HEK293 (cell line): ENCODE measurements around the gene HIPK2.

Experiments used
- CTCF ChIA-PET: fragments of 350-600 bp; formaldehyde crosslinking; extraction: SDS; loops from one replicate; lab custom pipeline; 2021; ENCODE audit warnings: antibody characterized with exemption; lab: Yijun Ruan, JAX
- POLR2A ChIA-PET: fragments of 300-600 bp; formaldehyde crosslinking; extraction: SDS; loops from one replicate; lab custom pipeline; 2020; ENCODE audit warnings: antibody characterized with exemption, inconsistent platforms; lab: Yijun Ruan, JAX
- H3K27ac ChIP-seq: fragments of 200-500 bp; sonication (Bioruptor generic); 2 replicates; pipeline ENCODE4 v1.5.1; 2014; ENCODE audit warnings: low read depth, low read length, control low read depth, inconsistent platforms; ENCODE audit errors: extremely low read depth
- H3K36me3 ChIP-seq, 2 experiments: fragments of 200-500 bp in 1 of 2; sonication (Bioruptor generic) in 1 of 2; 1 replicate in 1 of 2; 2 replicates in 1 of 2; pipeline ENCODE4 v1.5.1; 2014 to 2017; ENCODE audit warnings: inconsistent platforms in 2 of 2, low read length in 2 of 2; ENCODE audit not compliant: control insufficient read depth in 2 of 2, insufficient read depth in 1 of 2
- H3K4me1 ChIP-seq: fragments of 200-500 bp; sonication (Bioruptor generic); 2 replicates; pipeline ENCODE4 v1.5.1; 2014; ENCODE audit warnings: mild to moderate bottlenecking, low read length, inconsistent platforms; ENCODE audit not compliant: control insufficient read depth, insufficient read depth
- H3K4me3 ChIP-seq: 2 replicates; pipeline ENCODE4 v1.5.1; 2011; ENCODE audit warnings: low read depth, mild to moderate bottlenecking, control low read depth, low read length, moderate library complexity
- H3K9me3 ChIP-seq: fragments of 200-500 bp; sonication (Bioruptor generic); 2 replicates; pipeline ENCODE4 v1.5.1; 2014; ENCODE audit warnings: low read depth, low read length, inconsistent platforms; ENCODE audit not compliant: control insufficient read depth, insufficient read depth
- CTCF ChIP-seq: fragments of 450-650 bp; formaldehyde crosslinking; IDR thresholded peaks from 2 replicates; pipeline ENCODE4 v1.5.1; 2016; ENCODE audit warnings: missing biosample characterization, missing genetic modification characterization
- EGR2 ChIP-seq: fragments of 450-650 bp; formaldehyde crosslinking; IDR thresholded peaks from 2 replicates; pipeline ENCODE4 v1.5.1; 2016; ENCODE audit warnings: low read depth, missing biosample characterization, missing genetic modification characterization
- GLIS1 ChIP-seq: fragments of 450-650 bp; formaldehyde crosslinking; IDR thresholded peaks from 2 replicates; pipeline ENCODE4 v1.5.1; 2016; ENCODE audit warnings: missing biosample characterization, missing genetic modification characterization
- REPIN1 ChIP-seq: fragments of 450-650 bp; formaldehyde crosslinking; IDR thresholded peaks from 2 replicates; pipeline ENCODE4 v1.5.1; 2017; ENCODE audit warnings: missing biosample characterization, missing genetic modification characterization, low read depth
- ZFHX2 ChIP-seq: fragments of 450-650 bp; formaldehyde crosslinking; conservative IDR thresholded peaks from 2 replicates; pipeline ENCODE4 v1.5.1; 2016; ENCODE audit warnings: missing biosample characterization, missing genetic modification characterization
- ZFP3 ChIP-seq: fragments of 450-650 bp; formaldehyde crosslinking; IDR thresholded peaks from 2 replicates; pipeline ENCODE4 v1.5.1; 2016; ENCODE audit warnings: low read depth, missing biosample characterization, missing genetic modification characterization
- ZNF175 ChIP-seq: fragments of 450-650 bp; formaldehyde crosslinking; IDR thresholded peaks from 2 replicates; pipeline ENCODE4 v1.5.1; 2016; ENCODE audit warnings: missing biosample characterization, missing genetic modification characterization
- ZNF239 ChIP-seq: fragments of 450-650 bp; formaldehyde crosslinking; IDR thresholded peaks from 2 replicates; pipeline ENCODE4 v1.5.1; 2016; ENCODE audit warnings: missing biosample characterization, missing genetic modification characterization
- ZNF335 ChIP-seq: fragments of 450-650 bp; formaldehyde crosslinking; conservative IDR thresholded peaks from 2 replicates; pipeline ENCODE4 v1.5.1; 2016; ENCODE audit warnings: missing biosample characterization, missing genetic modification characterization
- ZNF654 ChIP-seq: fragments of 450-650 bp; formaldehyde crosslinking; IDR thresholded peaks from 2 replicates; pipeline ENCODE4 v1.5.1; 2016; ENCODE audit warnings: low read depth, missing biosample characterization, missing genetic modification characterization
- ZNF692 ChIP-seq: fragments of 450-650 bp; formaldehyde crosslinking; IDR thresholded peaks from 2 replicates; pipeline ENCODE4 v1.5.1; 2016; ENCODE audit warnings: missing biosample characterization, missing genetic modification characterization
- TF ChIP-seq, protein P1 (sequence below): fragments of 450-650 bp; formaldehyde crosslinking; IDR thresholded peaks from 2 replicates; pipeline ENCODE4 v1.5.1; 2017; ENCODE audit warnings: missing biosample characterization, missing genetic modification characterization

The HIPK2 gene

DNA sequence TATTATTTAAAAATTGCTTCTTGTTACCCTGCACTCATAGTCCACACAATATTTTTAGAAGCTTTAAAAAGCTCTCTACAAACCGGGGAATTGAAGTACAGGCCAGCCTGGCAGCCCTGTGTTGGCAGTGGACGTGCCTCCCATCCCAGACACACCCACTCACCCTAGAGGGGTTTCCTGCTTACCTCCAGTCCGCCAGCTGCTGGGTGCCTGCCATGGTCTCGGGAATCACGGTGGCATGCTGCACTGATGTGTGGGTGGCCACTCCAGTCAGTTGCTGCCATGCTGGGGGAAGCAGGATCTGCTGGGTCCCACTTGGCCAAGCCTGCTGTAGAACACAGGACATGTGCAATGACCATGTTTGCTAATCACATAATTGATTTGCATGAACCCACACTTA is 173.9 kb downstream of the HIPK2 start:
- ChIA-PET CTCF (interaction anchor here (1.4 to 2.9 kb wide), 3 partner anchors 15 to 402 kb away, joined by 3 to 40 read pairs (median 4); no protein-coding TSS in a partner anchor), POLR2A (no interaction called here)
- TF ChIP-seq ZFHX2 (tag by site-specific recombination) (peak; percentile 60), REPIN1 (no peak)

GRCh38 chr7:139603282-139603681 is 174.5 kb downstream of the HIPK2 start:
- H3K27ac ChIP-seq, result no peak overlapping the region
- CTCF ChIA-PET, result interaction anchor here (1.1 to 2.9 kb wide), 3 partner anchors 9 to 16 kb away, joined by 3 to 40 read pairs (median 3); no protein-coding TSS in a partner anchor
- POLR2A ChIA-PET, result no interaction called here
- H3K9me3 ChIP-seq, result no peaks in the 10 kb centered on the region
- H3K4me3 ChIP-seq, result no peak overlapping the region
- peak; percentile 52 for TF ChIP-seq ZFHX2 (tag by site-specific recombination)
- TF ChIP-seq ZNF175 (tag by site-specific recombination), result no peak
- no peak for TF ChIP-seq ZNF239 (tag by site-specific recombination)
- TF ChIP-seq GLIS1, result peak; percentile 24; the same call in 1 of the 2 replicates
- TF ChIP-seq ZNF335 (tag by site-specific recombination), result peak; percentile 26; the same call in 1 of the 2 replicates
- TF ChIP-seq, protein P1, sequence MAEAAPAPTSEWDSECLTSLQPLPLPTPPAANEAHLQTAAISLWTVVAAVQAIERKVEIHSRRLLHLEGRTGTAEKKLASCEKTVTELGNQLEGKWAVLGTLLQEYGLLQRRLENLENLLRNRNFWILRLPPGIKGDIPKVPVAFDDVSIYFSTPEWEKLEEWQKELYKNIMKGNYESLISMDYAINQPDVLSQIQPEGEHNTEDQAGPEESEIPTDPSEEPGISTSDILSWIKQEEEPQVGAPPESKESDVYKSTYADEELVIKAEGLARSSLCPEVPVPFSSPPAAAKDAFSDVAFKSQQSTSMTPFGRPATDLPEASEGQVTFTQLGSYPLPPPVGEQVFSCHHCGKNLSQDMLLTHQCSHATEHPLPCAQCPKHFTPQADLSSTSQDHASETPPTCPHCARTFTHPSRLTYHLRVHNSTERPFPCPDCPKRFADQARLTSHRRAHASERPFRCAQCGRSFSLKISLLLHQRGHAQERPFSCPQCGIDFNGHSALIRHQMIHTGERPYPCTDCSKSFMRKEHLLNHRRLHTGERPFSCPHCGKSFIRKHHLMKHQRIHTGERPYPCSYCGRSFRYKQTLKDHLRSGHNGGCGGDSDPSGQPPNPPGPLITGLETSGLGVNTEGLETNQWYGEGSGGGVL (tag by site-specific recombination), result no peak
- peak; percentile 34; the same call in 1 of the 2 replicates for TF ChIP-seq EGR2 (tag by site-specific recombination)
- TF ChIP-seq ZNF692 (tag by site-specific recombination), result no peak
- no peaks in the 10 kb centered on the region for H3K4me1 ChIP-seq
- peaks cover 0 to 53% of the 10 kb centered on the region in 2 experiments; a peak in 1 of 3 replicates for H3K36me3 ChIP-seq

More for the DNA sequence above, 173.9 kb downstream of the HIPK2 start:
- H3K4me1 ChIP-seq, result no peaks in the 10 kb centered on the region
- peaks cover 0 to 50% of the 10 kb centered on the region in 2 experiments; a peak in 1 of 3 replicates for H3K36me3 ChIP-seq
- no peak overlapping the region for H3K4me3 ChIP-seq
- H3K9me3 ChIP-seq, result no peaks in the 10 kb centered on the region
- H3K27ac ChIP-seq, result no peak overlapping the region

DNA sequence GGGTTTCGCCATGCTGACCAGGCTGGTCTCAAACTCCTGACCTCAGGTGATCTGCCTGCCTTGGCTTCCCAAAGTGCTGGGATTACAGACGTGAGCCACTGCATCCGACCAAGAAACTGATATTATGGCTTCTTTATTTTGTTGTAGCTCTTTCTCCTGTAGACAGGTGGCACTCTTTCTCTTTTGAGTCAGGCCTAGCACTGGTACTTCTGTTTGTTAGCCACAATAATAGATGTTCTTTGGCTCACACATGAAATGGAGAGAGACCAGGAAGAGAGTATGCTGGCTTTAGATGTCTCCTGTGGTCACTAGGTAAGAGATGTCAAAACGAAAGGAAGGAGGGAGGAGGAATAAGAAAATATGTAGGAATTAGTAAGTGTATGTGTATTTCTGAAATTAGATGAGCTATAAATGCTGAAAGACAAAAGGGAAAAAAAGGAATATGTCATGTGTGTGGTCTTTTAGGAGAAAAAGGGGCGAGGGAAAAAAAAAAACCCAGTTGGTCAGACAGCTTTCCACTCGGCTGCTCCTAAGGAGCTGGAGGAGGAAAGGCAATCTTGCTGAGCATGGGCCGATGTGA is 175.6 kb downstream of the HIPK2 start:
- H3K4me3 ChIP-seq, result no peak overlapping the region
- H3K4me1 ChIP-seq, result no peaks in the 10 kb centered on the region
- no peaks in the 10 kb centered on the region for H3K9me3 ChIP-seq
- POLR2A ChIA-PET, result interaction anchor here (0.6 kb wide), 1 partner anchor 17 kb away, joined by 3 read pairs; no protein-coding TSS in a partner anchor
- H3K27ac ChIP-seq, result no peak overlapping the region
- TF ChIP-seq ZFP3 (tag by site-specific recombination) (no peak), ZNF654 (tag by site-specific recombination) (peak; percentile 58), CTCF (tag by site-specific recombination) (0 out of 2 replicates have a peak, but pooled peaks have one; percentile 31)
- CTCF ChIA-PET, result interaction anchor here (0.5 to 2.9 kb wide), 27 partner anchors 8 to 1922 kb away, joined by 3 to 40 read pairs (median 5); no protein-coding TSS in a partner anchor
- H3K36me3 ChIP-seq, result peaks cover 0 to 55% of the 10 kb centered on the region in 2 experiments; a peak in 1 of 3 replicates
